HG02623 (cell line): ENCODE measurements around the gene SBF2.
"Not testable (repeated sequence)": the region's sequence is repeated elsewhere in the genome, so short reads cannot be mapped to it uniquely, and the experiment has no call there.

Experiments used
- ATAC-seq: cut with Tn5 transposase; IDR thresholded peaks from one replicate; pipeline ENCODE4 v1.9.1; 2021; ENCODE audit warnings: moderate library complexity; ENCODE audit not compliant: unreplicated experiment

SBF2 gene

GRCh38 chr11:9969068-9969467, 325.0 kb downstream of the SBF2 start:
- no peak for ATAC-seq

- peak; percentile 90 for ATAC-seq
Observed at GRCh38 chr11:9962722-9963121, 331.3 kb downstream of the SBF2 start.

GRCh38 chr11:9957072-9957471, 336.9 kb downstream of the SBF2 start:
- no peak for ATAC-seq

- ATAC-seq, result no peak
Observed at GRCh38 chr11:9956483-9956882, 337.5 kb downstream of the SBF2 start.

GRCh38 chr11:9955391-9955790, 338.6 kb downstream of the SBF2 start:
- ATAC-seq, result no peak

- ATAC-seq, result no peak
Observed at GRCh38 chr11:9953994-9954626, 339.9 kb downstream of the SBF2 start.

GRCh38 chr11:9952511-9953196, 341.4 kb downstream of the SBF2 start:
- no peak for ATAC-seq

GRCh38 chr11:9951807-9952206, 342.2 kb downstream of the SBF2 start:
- no peak for ATAC-seq

GRCh38 chr11:9950462-9950861, 343.6 kb downstream of the SBF2 start:
- no peak for ATAC-seq

GRCh38 chr11:9947231-9947864, 346.7 kb downstream of the SBF2 start:
- ATAC-seq, result no peak

GRCh38 chr11:9945680-9946079, 348.3 kb downstream of the SBF2 start:
- ATAC-seq, result not testable (repeated sequence)

GRCh38 chr11:9943386-9944110, 350.5 kb downstream of the SBF2 start:
- no peak for ATAC-seq

- ATAC-seq, result no peak
Observed at GRCh38 chr11:9941991-9942390, 352.0 kb downstream of the SBF2 start.

- not testable (repeated sequence) for ATAC-seq
Observed at GRCh38 chr11:9939150-9939549, 354.9 kb downstream of the SBF2 start.

- no peak for ATAC-seq
Observed at GRCh38 chr11:9936754-9937153, 357.3 kb downstream of the SBF2 start.

GRCh38 chr11:9932843-9933242, 361.2 kb downstream of the SBF2 start:
- ATAC-seq, result not testable (repeated sequence)

GRCh38 chr11:9930562-9931331, 363.3 kb downstream of the SBF2 start:
- not testable (repeated sequence) for ATAC-seq

GRCh38 chr11:9927670-9928069, 366.3 kb downstream of the SBF2 start:
- ATAC-seq, result no peak

- no peak for ATAC-seq
Observed at GRCh38 chr11:9923280-9923679, 370.7 kb downstream of the SBF2 start.

GRCh38 chr11:9922806-9923205, 371.2 kb downstream of the SBF2 start:
- ATAC-seq, result no peak

GRCh38 chr11:9916480-9916879, 377.5 kb downstream of the SBF2 start:
- no peak for ATAC-seq
